NCI-H345 (cell line): ENCODE data around the gene HSPBP1.
A peak's percentile ranks its signal among the peaks of the same experiment; 100 is the strongest.

Experiments used
- DNase-seq: peaks from one replicate; lab custom pipeline; 2025; lab: John Stamatoyannopoulos, UW

HSPBP1 gene

GRCh38 chr19:55254625-55254977 lies 25.3 kb downstream of the HSPBP1 start:
- DNase-seq = no peak

GRCh38 chr19:55253842-55254624 lies 25.9 kb downstream of the HSPBP1 start:
- DNase-seq = peak; percentile 29

GRCh38 chr19:55252760-55253663 lies 26.9 kb downstream of the HSPBP1 start:
- DNase-seq = no peak

- no peak for DNase-seq
Measured at GRCh38 chr19:55251341-55252081, 28.4 kb downstream of the HSPBP1 start.

GRCh38 chr19:55250262-55251036 lies 29.5 kb downstream of the HSPBP1 start:
- DNase-seq = no peak

GRCh38 chr19:55249841-55250240 lies 30.1 kb downstream of the HSPBP1 start:
- DNase-seq = no peak

- no peak for DNase-seq
Measured at GRCh38 chr19:55248704-55249103, 31.2 kb downstream of the HSPBP1 start.

GRCh38 chr19:55248166-55248675 lies 31.7 kb downstream of the HSPBP1 start:
- DNase-seq = no peak

GRCh38 chr19:55247621-55248099 lies 32.2 kb downstream of the HSPBP1 start:
- DNase-seq = no peak

GRCh38 chr19:55246462-55247451 lies 33.2 kb downstream of the HSPBP1 start:
- DNase-seq = no peak

- no peak for DNase-seq
Measured at GRCh38 chr19:55245236-55245904, 34.5 kb downstream of the HSPBP1 start.

GRCh38 chr19:55244004-55244680 lies 35.8 kb downstream of the HSPBP1 start:
- no peak for DNase-seq

- no peak for DNase-seq
Measured at GRCh38 chr19:55242517-55242916, 37.4 kb downstream of the HSPBP1 start.

- DNase-seq = no peak
Measured at GRCh38 chr19:55241935-55242464, 37.9 kb downstream of the HSPBP1 start.

GRCh38 chr19:55241143-55241934 lies 38.6 kb downstream of the HSPBP1 start:
- no peak for DNase-seq

- DNase-seq = no peak
Measured at GRCh38 chr19:55240713-55241020, 39.2 kb downstream of the HSPBP1 start.

- no peak for DNase-seq
Measured at GRCh38 chr19:55239004-55239403, 40.9 kb downstream of the HSPBP1 start.

GRCh38 chr19:55238030-55238429 lies 41.9 kb downstream of the HSPBP1 start:
- no peak for DNase-seq
